HG03439 (cell line): ENCODE measurements around the gene AVL9.

Experiments used
- ATAC-seq: cut with Tn5 transposase; IDR thresholded peaks from one replicate; pipeline ENCODE4 v1.9.1; 2021; ENCODE audit warnings: mild to moderate bottlenecking, moderate library complexity; ENCODE audit not compliant: unreplicated experiment

The AVL9 gene

GRCh38 chr7:32532716-32533115 is 37.4 kb downstream of the AVL9 start:
- no peak for ATAC-seq

GRCh38 chr7:32533276-32534029 is 38.2 kb downstream of the AVL9 start:
- no peak for ATAC-seq

GRCh38 chr7:32535162-32535702 is 39.9 kb downstream of the AVL9 start:
- no peak for ATAC-seq

GRCh38 chr7:32536016-32536415 is 40.7 kb downstream of the AVL9 start:
- ATAC-seq, result no peak

GRCh38 chr7:32536585-32536984 is 41.3 kb downstream of the AVL9 start:
- ATAC-seq, result no peak

GRCh38 chr7:32537760-32538159 is 42.5 kb downstream of the AVL9 start:
- no peak for ATAC-seq

GRCh38 chr7:32539366-32539765 is 44.1 kb downstream of the AVL9 start:
- no peak for ATAC-seq

GRCh38 chr7:32539919-32540531 is 44.7 kb downstream of the AVL9 start:
- no peak for ATAC-seq

GRCh38 chr7:32542595-32542994 is 47.3 kb downstream of the AVL9 start:
- ATAC-seq, result no peak

GRCh38 chr7:32559480-32559879 is 64.2 kb downstream of the AVL9 start:
- no peak for ATAC-seq

- ATAC-seq, result no peak
These were observed 64.8 kb downstream of the AVL9 start for GRCh38 chr7:32560075-32560474.

- ATAC-seq, result no peak
These were observed 66.3 kb downstream of the AVL9 start for GRCh38 chr7:32561613-32562012.

- no peak for ATAC-seq
These were observed 69.3 kb downstream of the AVL9 start for GRCh38 chr7:32564542-32564941.

GRCh38 chr7:32569388-32570289 is 74.3 kb downstream of the AVL9 start:
- ATAC-seq, result no peak

GRCh38 chr7:32573110-32573687 is 77.9 kb downstream of the AVL9 start:
- no peak for ATAC-seq

- ATAC-seq, result no peak
These were observed 79.3 kb downstream of the AVL9 start for GRCh38 chr7:32574626-32575025.

- ATAC-seq, result no peak
These were observed 82.1 kb downstream of the AVL9 start for GRCh38 chr7:32577421-32577820.

- ATAC-seq, result no peak
These were observed 84.5 kb downstream of the AVL9 start for GRCh38 chr7:32579776-32580175.

GRCh38 chr7:32580646-32581045 is 85.4 kb downstream of the AVL9 start:
- no peak for ATAC-seq

- ATAC-seq, result no peak
These were observed 86.7 kb downstream of the AVL9 start for GRCh38 chr7:32582036-32582435.

- ATAC-seq, result no peak
These were observed 88.5 kb downstream of the AVL9 start for GRCh38 chr7:32583791-32584190.
